Measurements from ENCODE around the gene DOCK10.

DOCK10 gene

GRCh38 chr2:224833986-224834385 is 208.3 kb downstream of the DOCK10 start:
- no peak for DNase-seq (ENCODE audit: low spot score)

- no peak for DNase-seq (ENCODE audit: low spot score)
Observed at GRCh38 chr2:224832207-224832606, 210.1 kb downstream of the DOCK10 start.

DNA sequence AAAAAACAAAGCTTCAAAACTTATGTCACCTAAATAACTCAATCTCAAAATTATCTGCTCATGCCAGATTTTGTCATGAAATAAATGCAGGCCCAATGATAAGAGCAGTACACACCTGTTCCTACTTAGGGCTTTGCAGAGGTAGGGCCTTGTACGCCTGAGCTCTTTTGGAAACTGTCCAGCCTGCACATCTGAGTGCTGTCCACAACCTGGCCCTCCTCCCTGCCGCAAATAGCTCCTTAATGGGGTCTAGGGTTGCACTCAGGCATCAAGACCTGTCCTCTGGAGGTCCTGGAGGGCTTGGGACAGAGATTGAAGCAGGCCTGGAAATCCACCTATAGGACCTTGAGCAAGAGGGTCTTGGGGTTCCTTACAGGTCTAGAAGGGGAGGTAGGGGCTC is 210.7 kb downstream of the DOCK10 start:
- no peak for DNase-seq (ENCODE audit: low spot score)

GRCh38 chr2:224820283-224820991 is 221.8 kb downstream of the DOCK10 start:
- no peak for DNase-seq (ENCODE audit: low spot score)

DNA sequence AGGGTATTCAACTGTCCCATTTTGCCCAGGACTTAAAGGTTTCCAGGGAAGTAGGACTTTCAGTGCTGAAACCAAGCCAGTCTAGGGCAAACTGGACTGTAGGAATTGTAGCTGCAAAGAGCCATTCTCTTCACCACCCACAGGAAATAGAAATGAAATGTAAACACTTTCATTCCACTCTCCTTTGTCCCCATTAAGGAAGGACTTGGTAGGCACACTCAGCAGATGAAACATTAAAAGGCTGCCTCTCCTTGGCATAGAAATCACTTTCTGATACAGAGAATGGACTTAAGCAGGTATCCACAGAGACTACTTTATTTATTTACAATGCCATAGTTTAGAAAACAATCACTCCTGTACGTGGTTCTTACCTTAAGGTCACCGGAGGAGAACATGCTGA is 223.2 kb downstream of the DOCK10 start:
- no peak for DNase-seq (ENCODE audit: low spot score)

DNA sequence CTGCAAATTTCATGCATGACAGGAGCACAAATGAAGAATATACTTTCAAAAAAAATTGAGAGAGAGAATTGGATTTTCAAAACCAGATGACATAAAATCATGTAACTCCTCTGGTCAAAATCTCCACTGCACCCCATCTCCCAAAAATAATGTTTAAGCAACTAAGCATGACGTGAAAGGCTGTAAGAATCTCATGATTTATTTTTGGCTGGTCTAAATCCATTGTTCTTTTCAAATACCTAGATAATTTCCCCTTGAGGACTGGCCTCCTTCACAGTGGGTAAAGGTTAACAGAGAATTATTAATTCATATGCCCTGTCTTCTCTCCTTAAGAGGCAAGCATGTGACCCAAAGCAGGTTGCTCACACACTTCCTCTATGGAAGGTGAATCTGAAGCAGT is 224.6 kb downstream of the DOCK10 start:
- DNase-seq (ENCODE audit: low spot score) = no peak

DNA sequence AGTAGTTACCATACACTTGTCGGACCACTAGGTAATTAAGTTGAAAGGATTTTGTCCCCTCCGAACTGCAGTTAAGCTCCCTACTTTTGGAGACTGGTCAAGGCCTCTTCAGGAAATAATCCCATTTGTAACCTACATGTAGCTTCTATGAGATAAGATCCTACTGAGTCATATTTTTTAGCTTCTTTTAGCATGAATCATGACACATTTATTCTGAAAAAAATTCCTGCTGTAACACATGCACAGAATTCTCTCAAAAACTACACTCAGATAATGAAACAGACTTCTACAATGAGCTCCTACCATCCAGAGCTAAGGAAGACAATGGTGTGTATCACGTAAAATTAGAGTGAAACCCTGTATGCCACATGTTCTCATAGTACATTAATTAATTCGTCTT is 225.5 kb downstream of the DOCK10 start:
- DNase-seq (ENCODE audit: low spot score) = no peak

DNA sequence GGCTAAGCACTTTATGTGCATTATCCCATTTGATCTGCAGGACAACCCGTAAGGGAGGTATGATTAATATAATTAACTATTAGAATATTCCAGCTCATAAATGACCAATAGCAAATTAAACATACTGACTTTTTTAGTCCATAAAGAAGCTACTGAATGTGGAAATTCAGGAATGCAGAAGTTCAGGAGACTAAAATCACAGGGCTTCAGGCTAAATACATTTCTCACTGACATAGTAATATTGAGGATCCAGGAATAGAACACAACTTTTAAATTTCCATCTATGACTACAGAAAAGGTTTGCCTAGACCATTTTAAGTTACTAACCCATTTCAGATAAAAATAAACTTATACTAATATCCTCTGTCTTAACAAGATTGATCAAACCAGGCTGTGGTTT is 228.7 kb downstream of the DOCK10 start:
- no peak for DNase-seq (ENCODE audit: low spot score)

DNA sequence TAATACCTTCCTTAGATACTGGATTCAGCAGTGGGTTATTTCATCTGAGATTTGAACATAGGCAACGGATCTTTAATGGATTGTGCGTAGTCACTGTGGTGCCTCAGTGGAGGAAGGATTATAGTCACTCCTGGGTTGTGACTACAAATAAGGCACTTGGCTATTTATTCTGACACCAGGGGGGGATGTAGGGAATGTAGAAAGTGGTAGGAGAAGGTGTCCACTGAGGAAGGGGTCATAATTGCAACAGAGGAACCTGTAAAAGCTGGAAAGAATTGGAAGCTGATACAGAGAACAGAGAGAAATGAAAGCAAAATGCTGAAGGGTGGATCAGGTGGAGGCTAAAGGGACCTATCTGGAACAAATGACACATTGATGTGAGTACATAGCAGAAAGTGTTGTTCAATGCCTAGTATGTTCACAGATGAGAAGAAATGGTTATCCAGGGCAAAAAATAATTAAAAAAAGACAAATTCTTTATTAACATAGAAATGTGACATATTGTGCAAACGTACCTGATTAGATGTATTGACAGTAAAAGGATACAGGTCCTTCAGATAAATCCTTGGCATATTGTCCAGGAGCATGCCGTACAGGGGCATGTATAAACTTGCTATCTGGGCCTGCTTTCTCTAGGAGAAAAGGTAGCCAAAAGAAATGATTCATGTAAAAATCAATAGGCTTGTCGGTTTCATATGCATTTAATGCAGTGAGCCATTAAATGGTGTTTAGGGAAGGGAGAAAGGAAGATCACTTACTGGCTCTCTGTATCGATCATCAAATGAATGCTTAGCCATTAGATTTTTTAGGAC is 234.9 kb downstream of the DOCK10 start:
- DNase-seq (ENCODE audit: low spot score) = no peak

GRCh38 chr2:224803930-224804329 is 238.3 kb downstream of the DOCK10 start:
- no peak for DNase-seq (ENCODE audit: low spot score)

DNA sequence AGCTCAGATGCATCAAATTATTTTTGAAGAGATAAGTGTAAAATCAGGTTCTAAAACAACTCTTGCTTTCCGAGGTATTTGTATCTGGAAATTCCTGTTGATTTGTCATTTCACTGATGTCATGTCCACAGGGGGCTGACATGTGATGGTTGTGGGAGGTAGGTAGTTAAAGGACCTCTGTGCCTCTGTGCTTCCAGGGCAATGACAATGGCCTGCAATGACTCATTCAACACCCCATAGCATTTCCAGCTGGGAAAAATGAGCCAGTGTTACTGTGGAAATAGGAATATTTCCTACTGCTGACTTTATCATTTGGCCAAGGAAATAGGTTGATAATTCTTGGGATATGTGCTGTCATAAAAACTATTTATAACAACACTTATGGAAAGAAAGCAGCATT is 239.9 kb downstream of the DOCK10 start:
- DNase-seq (ENCODE audit: low spot score) = peak; percentile 14

DNA sequence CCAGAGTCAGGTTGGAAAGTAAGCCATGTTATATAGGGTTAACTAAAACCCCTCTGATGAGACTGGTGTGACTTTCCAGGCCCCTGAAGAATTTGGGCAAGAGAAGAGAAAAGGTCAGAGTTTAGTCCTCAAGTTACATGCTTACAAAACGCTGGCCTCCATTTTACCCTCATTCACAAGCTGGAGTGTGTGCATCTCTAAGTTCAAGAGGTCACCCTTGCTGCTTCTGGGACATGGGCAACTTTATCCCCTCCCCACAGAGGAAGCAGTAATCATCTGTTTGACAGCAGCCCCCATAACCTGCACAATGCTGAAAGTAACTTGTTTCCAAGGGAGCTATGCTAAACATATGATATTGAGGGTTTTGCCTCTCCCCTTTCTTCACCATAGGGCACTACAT is 240.9 kb downstream of the DOCK10 start:
- DNase-seq (ENCODE audit: low spot score) = no peak

DNA sequence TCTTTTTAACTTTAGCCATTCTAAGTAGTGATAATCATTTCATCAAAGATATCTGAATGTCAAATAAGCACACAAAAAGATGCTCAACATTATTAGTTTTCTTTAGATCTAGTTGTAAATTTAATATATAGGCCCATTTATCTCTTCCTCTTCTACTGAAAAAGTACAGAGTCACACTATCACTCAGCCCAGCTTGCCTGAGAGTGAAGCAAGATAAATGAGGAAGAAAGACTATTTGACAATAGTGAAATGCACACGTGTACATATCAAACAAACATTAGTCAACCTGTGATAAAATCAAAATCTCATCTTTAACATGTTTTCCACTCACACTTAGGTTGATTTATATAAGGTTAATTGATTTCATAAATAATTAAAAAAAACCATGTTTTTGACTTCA is 242.6 kb downstream of the DOCK10 start:
- no peak for DNase-seq (ENCODE audit: low spot score)

- DNase-seq (ENCODE audit: low spot score) = no peak
Observed at GRCh38 chr2:224798180-224798579, 244.1 kb downstream of the DOCK10 start.

- DNase-seq (ENCODE audit: low spot score) = no peak
Observed at GRCh38 chr2:224796695-224797305, 245.5 kb downstream of the DOCK10 start.

DNA sequence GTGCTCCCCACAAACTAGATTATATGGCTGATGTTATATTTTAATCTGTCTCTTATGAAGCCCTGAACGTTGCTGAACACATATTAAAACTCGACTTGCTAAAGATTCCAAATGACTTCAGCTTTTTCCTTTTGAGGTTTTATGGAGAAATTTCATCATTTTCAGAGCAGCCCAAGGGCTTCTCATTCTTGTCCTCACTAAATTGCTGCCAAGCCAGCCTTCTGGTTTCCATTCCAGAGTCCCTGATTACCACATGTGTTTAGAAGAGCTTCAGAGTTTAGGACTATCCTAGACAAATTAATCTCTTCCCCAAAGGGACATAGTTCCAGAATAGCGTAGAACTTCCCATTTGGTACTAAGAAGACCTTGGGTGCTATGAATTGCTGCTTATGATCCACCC is 248.3 kb downstream of the DOCK10 start:
- no peak for DNase-seq (ENCODE audit: low spot score)

DNA sequence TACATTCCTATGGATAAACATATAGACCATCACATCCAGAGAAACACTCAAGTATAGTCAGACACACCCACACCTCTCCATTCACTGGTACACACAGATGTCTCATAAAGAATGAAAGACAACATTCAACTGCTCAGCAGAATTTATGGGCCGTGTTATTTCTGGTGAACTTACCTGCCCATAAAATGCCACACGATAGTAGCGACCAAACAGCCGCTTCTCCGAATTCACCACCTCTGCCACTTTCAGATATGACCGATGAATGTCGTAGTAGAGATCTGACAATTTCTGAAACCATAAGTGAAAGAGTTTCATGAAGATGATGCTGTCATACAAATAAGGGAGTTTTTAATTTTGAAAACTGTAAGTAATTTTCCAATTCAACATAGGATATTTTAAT is 255.4 kb downstream of the DOCK10 start:
- no peak for DNase-seq (ENCODE audit: low spot score)

DNA sequence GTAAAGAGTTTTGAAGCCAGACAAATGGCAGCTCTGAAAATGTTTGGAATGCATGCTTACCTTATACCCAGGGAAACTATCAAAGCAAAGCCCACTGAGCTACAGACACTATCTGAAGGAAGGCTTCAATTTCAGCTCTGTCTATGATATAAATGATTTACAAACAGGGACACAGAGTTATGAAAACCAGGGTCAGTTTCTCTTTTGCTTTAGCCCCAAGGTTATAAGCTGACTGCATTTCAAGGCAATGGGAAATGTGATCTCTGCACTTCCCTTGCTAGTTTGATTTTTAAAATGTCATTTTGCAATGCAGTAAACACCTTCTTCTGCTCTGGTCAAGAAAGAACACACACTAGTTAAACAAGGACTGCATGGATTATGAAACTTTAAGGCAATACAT is 260.9 kb downstream of the DOCK10 start:
- DNase-seq (ENCODE audit: low spot score) = no peak

- no peak for DNase-seq (ENCODE audit: low spot score)
Observed at GRCh38 chr2:224780823-224781222, 261.4 kb downstream of the DOCK10 start.

GRCh38 chr2:224780106-224780505 is 262.2 kb downstream of the DOCK10 start:
- no peak for DNase-seq (ENCODE audit: low spot score)

GRCh38 chr2:224778474-224778877 is 263.8 kb downstream of the DOCK10 start:
- peak; percentile 39 for DNase-seq (ENCODE audit: low spot score)

- no peak for DNase-seq (ENCODE audit: low spot score)
Observed at GRCh38 chr2:224777559-224777930, 264.7 kb downstream of the DOCK10 start.

All from iPS-NIHi11 (cell line).